Endodermal cell (in vitro differentiated cells): ENCODE data around the gene DPY30. TPM values are rescaled to one million over a fixed set of nuclear protein-coding genes. Genes with fewer than 3 reads are reported as not detected.

Experiments
- DNase-seq: peaks from one replicate; pipeline ENCODE4 v3.0.0-alpha.2; 2017
- H3K27ac ChIP-seq: 2 replicates; pipeline ENCODE4 v1.5.1; 2013; ENCODE audit warnings: mild to moderate bottlenecking, low read depth, low read length, moderate library complexity
- H3K27me3 ChIP-seq: 2 replicates; pipeline ENCODE4 v1.6.1; 2013; ENCODE audit warnings: mild to moderate bottlenecking, low read length, moderate library complexity; ENCODE audit not compliant: insufficient read depth, control insufficient read depth, poor library complexity, severe bottlenecking
- H3K36me3 ChIP-seq: 2 replicates; pipeline ENCODE4 v1.7.0; 2013; ENCODE audit warnings: mild to moderate bottlenecking, low read length, moderate library complexity; ENCODE audit not compliant: control insufficient read depth, insufficient read depth
- H3K4me1 ChIP-seq: one replicate; pipeline ENCODE4 v1.7.0; 2013; ENCODE audit warnings: low read length; ENCODE audit not compliant: control insufficient read depth, insufficient read depth
- H3K4me3 ChIP-seq: 2 replicates; pipeline ENCODE4 v1.5.1; 2013; ENCODE audit warnings: mild to moderate bottlenecking, low read length, moderate library complexity
- H3K9ac ChIP-seq: 2 replicates; pipeline ENCODE4 v1.6.1; 2013; ENCODE audit warnings: mild to moderate bottlenecking, low read length, moderate library complexity; ENCODE audit not compliant: poor library complexity, severe bottlenecking; ENCODE audit errors: extremely low read depth
- H3K9me3 ChIP-seq: 2 replicates; pipeline ENCODE4 v1.6.1; 2013; ENCODE audit warnings: mild to moderate bottlenecking, low read length, moderate library complexity; ENCODE audit not compliant: control insufficient read depth
- H3K27ac Mint-ChIP-seq: 2 replicates; pipeline ENCODE4 v1.8.0; 2020; ENCODE audit warnings: mixed read lengths
- H3K27me3 Mint-ChIP-seq: 2 replicates; pipeline ENCODE4 v1.8.0; 2021; ENCODE audit warnings: mild to moderate bottlenecking, mixed read lengths; ENCODE audit not compliant: insufficient read depth
- H3K36me3 Mint-ChIP-seq: 2 replicates; pipeline ENCODE4 v1.8.0; 2020; ENCODE audit warnings: low read depth, mixed read lengths
- H3K4me1 Mint-ChIP-seq: 2 replicates; pipeline ENCODE4 v1.8.0; 2020; ENCODE audit warnings: mixed read lengths
- H3K4me3 Mint-ChIP-seq: 2 replicates; pipeline ENCODE4 v1.8.0; 2020; ENCODE audit warnings: mild to moderate bottlenecking, moderate library complexity, mixed read lengths
- H3K9me3 Mint-ChIP-seq: 2 replicates; pipeline ENCODE4 v1.8.0; 2020; ENCODE audit warnings: mild to moderate bottlenecking, mixed read lengths
- CTCF ChIP-seq: fragments of 200-600 bp; sonication (generic); conservative IDR thresholded peaks from 2 replicates; pipeline ENCODE4 v1.5.0; 2021; ENCODE audit warnings: antibody characterized with exemption, mild to moderate bottlenecking
- WGBS, 2 experiments: methylation state at CpG; one replicate each; pipeline versions ENCODE4 v1.1.5 to v1.1.7; 2013; ENCODE audit warnings: missing lambda C conversion rate in 2 of 2, mixed read lengths in 1 of 2; ENCODE audit not compliant: insufficient coverage in 1 of 2, insufficient read length in 1 of 2; 5-methylcytosine and 5-hydroxymethylcytosine counted together
- total RNA-seq, 2 donors: library from RNA; stranded (reverse); fragmentation: NEBNext Ultra II Directional in 1 of 2; extraction: Animal tissue kit (Norgen Biotek cat#: 25700) in 1 of 2; gene quantifications; 2 replicates in 1 of 2; 3 replicates in 1 of 2; pipeline ENCODE4 v1.2.1, GENCODE V29; 2021

The DPY30 gene
- total RNA-seq, 2 donors from 2014 or later, result 146 to 173 TPM

- Histone ChIP-seq H3K9ac (no peak overlapping the region), H3K9me3 (no peaks in the 10 kb centered on the region), H3K4me1 (no peaks in the 10 kb centered on the region), H3K27ac (no peak overlapping the region), H3K36me3 (peaks cover 8% of the 10 kb centered on the region), H3K27me3 (no peaks in the 10 kb centered on the region), H3K4me3 (no peak overlapping the region)
- Mint-ChIP-seq H3K4me1 (peaks cover 12% of the 10 kb centered on the region), H3K27me3 (no peaks in the 10 kb centered on the region), H3K36me3 (peaks cover 21% of the 10 kb centered on the region), H3K4me3 (no peak overlapping the region), H3K9me3 (peaks cover 9% of the 10 kb centered on the region), H3K27ac (no peak overlapping the region)
- no peak for DNase-seq
- WGBS, 2 experiments, result 90 to 91% methylated on average over 4 to 6 of the region's 6 CpGs
- TF ChIP-seq CTCF, result peak; percentile 46
Measured at GRCh38 chr2:31980674-31981356, 58.8 kb downstream of the DPY30 start.

- Histone ChIP-seq H3K9ac (no peak overlapping the region), H3K27me3 (no peaks in the 10 kb centered on the region), H3K9me3 (no peaks in the 10 kb centered on the region), H3K36me3 (peaks cover 8% of the 10 kb centered on the region), H3K4me1 (no peaks in the 10 kb centered on the region), H3K4me3 (no peak overlapping the region), H3K27ac (no peak overlapping the region)
- TF ChIP-seq CTCF, result no peak
- 71 to 96% methylated on average over 1 to 3 of the region's 3 CpGs for WGBS, 2 experiments
- H3K27me3 Mint-ChIP-seq, result no peaks in the 10 kb centered on the region
- no peak for DNase-seq
- peaks cover 12% of the 10 kb centered on the region for H3K4me1 Mint-ChIP-seq
- peaks cover 9% of the 10 kb centered on the region for H3K9me3 Mint-ChIP-seq
- no peak overlapping the region for H3K4me3 Mint-ChIP-seq
- no peak overlapping the region for H3K27ac Mint-ChIP-seq
- peaks cover 20% of the 10 kb centered on the region for H3K36me3 Mint-ChIP-seq
Measured at GRCh38 chr2:31979956-31980355, 59.6 kb downstream of the DPY30 start.

- Mint-ChIP-seq H3K4me3 (no peak overlapping the region), H3K36me3 (peaks cover 10% of the 10 kb centered on the region), H3K9me3 (no peaks in the 10 kb centered on the region), H3K4me1 (peaks cover 11% of the 10 kb centered on the region), H3K27ac (no peak overlapping the region), H3K27me3 (no peaks in the 10 kb centered on the region)
- no peak overlapping the region for H3K4me3 ChIP-seq
- no peak for DNase-seq
- no peak for TF ChIP-seq CTCF
- peaks cover 4% of the 10 kb centered on the region for H3K36me3 ChIP-seq
- H3K4me1 ChIP-seq, result no peaks in the 10 kb centered on the region
- WGBS, 2 experiments, result 72% methylated on average over 3 of the region's 3 CpGs; no CpG with 5 or more reads in 1 of the 2 experiments
- no peaks in the 10 kb centered on the region for H3K9me3 ChIP-seq
- no peak overlapping the region for H3K9ac ChIP-seq
- H3K27ac ChIP-seq, result no peak overlapping the region
- no peaks in the 10 kb centered on the region for H3K27me3 ChIP-seq
Measured at GRCh38 chr2:31979018-31979417, 60.6 kb downstream of the DPY30 start.
